ENCODE results near the gene ST3GAL2.

ST3GAL2 gene

GRCh38 chr16:70437582-70438557, 1.0 kb downstream of the ST3GAL2 start:
- Histone ChIP-seq H3K36me3 (ENCODE audit: low read length) (no peaks in the 10 kb centered on the region), H3K4me2 (ENCODE audit: low read depth, low read length, poor library complexity, severe bottlenecking) (peak overlapping the region; percentile 93), H2AFZ (ENCODE audit: low read depth, low read length, severe bottlenecking) (no peak overlapping the region), H3K9ac (ENCODE audit: low read length) (peak overlapping the region; percentile 65), H3K9me3 (ENCODE audit: insufficient read depth, low read length) (no peaks in the 10 kb centered on the region), H3K4me3 (ENCODE audit: insufficient read depth, low read length, poor library complexity, severe bottlenecking) (peak overlapping the region; percentile 94), H4K20me1 (ENCODE audit: low read depth, low read length) (no peaks in the 10 kb centered on the region), H3F3A (ENCODE audit: insufficient read depth) (peaks cover 25% of the 10 kb centered on the region), H3K79me2 (ENCODE audit: insufficient read depth, low read length) (peaks cover 29% of the 10 kb centered on the region), H3K9me2 (replicated peaks; ENCODE audit: insufficient read depth, low read length) (no peaks in the 10 kb centered on the region), H3K27ac (ENCODE audit: low read depth, low read length) (peak overlapping the region; percentile 58), H3K27me3 (ENCODE audit: low read length) (no peaks in the 10 kb centered on the region)
- TF ChIP-seq CTCF (IDR thresholded peaks at IDR 0.05; ENCODE audit: insufficient read depth, low read length, poor library complexity, severe bottlenecking), result no peak
- no peak for TF ChIP-seq EZH2phosphoT487 (conservative IDR thresholded peaks at IDR 0.05; ENCODE audit: low read length)

GRCh38 chr16:70437017-70437581, 1.8 kb downstream of the ST3GAL2 start:
- Histone ChIP-seq H3K27ac (ENCODE audit: low read depth, low read length) (peak overlapping the region; percentile 58), H3F3A (ENCODE audit: insufficient read depth) (peaks cover 32% of the 10 kb centered on the region), H4K20me1 (ENCODE audit: low read depth, low read length) (no peaks in the 10 kb centered on the region), H3K9me2 (replicated peaks; ENCODE audit: insufficient read depth, low read length) (no peaks in the 10 kb centered on the region), H3K9ac (ENCODE audit: low read length) (peak overlapping the region; percentile 65), H3K4me2 (ENCODE audit: low read depth, low read length, poor library complexity, severe bottlenecking) (peak overlapping the region; percentile 93), H3K79me2 (ENCODE audit: insufficient read depth, low read length) (peaks cover 35% of the 10 kb centered on the region), H3K27me3 (ENCODE audit: low read length) (no peaks in the 10 kb centered on the region), H3K4me3 (ENCODE audit: insufficient read depth, low read length, poor library complexity, severe bottlenecking) (peak overlapping the region; percentile 94), H2AFZ (ENCODE audit: low read depth, low read length, severe bottlenecking) (no peak overlapping the region), H3K36me3 (ENCODE audit: low read length) (no peaks in the 10 kb centered on the region), H3K9me3 (ENCODE audit: insufficient read depth, low read length) (no peaks in the 10 kb centered on the region)
- TF ChIP-seq CTCF (IDR thresholded peaks at IDR 0.05; ENCODE audit: insufficient read depth, low read length, poor library complexity, severe bottlenecking) (no peak), EZH2phosphoT487 (conservative IDR thresholded peaks at IDR 0.05; ENCODE audit: low read length) (no peak)

GRCh38 chr16:70434484-70435260, 4.2 kb downstream of the ST3GAL2 start:
- no peak overlapping the region for H2AFZ ChIP-seq (ENCODE audit: low read depth, low read length, severe bottlenecking)
- H4K20me1 ChIP-seq (ENCODE audit: low read depth, low read length), result no peaks in the 10 kb centered on the region
- TF ChIP-seq CTCF (IDR thresholded peaks at IDR 0.05; ENCODE audit: insufficient read depth, low read length, poor library complexity, severe bottlenecking), result no peak
- peak overlapping the region; percentile 1 for H3K4me2 ChIP-seq (ENCODE audit: low read depth, low read length, poor library complexity, severe bottlenecking)
- H3K9me3 ChIP-seq (ENCODE audit: insufficient read depth, low read length), result no peaks in the 10 kb centered on the region
- peaks cover 52% of the 10 kb centered on the region for H3F3A ChIP-seq (ENCODE audit: insufficient read depth)
- no peaks in the 10 kb centered on the region for H3K36me3 ChIP-seq (ENCODE audit: low read length)
- H3K27ac ChIP-seq (ENCODE audit: low read depth, low read length), result peak overlapping the region; percentile 67
- no peak overlapping the region for H3K4me3 ChIP-seq (ENCODE audit: insufficient read depth, low read length, poor library complexity, severe bottlenecking)
- H3K79me2 ChIP-seq (ENCODE audit: insufficient read depth, low read length), result peaks cover 35% of the 10 kb centered on the region
- H3K27me3 ChIP-seq (ENCODE audit: low read length), result no peaks in the 10 kb centered on the region
- H3K9me2 ChIP-seq (replicated peaks; ENCODE audit: insufficient read depth, low read length), result no peaks in the 10 kb centered on the region
- no peak overlapping the region for H3K9ac ChIP-seq (ENCODE audit: low read length)
